ENCODE measurements around the gene SPOCK3. TPM values are rescaled to one million over a fixed set of nuclear protein-coding genes. Genes with fewer than 3 reads are reported as not detected.

SPOCK3 gene
- total and polyA plus RNA-seq, 2 donors (not counting 3 experiments of a cell fraction or from before 2014, with no cell fraction given): 0.10 TPM; not detected in 1

DNA sequence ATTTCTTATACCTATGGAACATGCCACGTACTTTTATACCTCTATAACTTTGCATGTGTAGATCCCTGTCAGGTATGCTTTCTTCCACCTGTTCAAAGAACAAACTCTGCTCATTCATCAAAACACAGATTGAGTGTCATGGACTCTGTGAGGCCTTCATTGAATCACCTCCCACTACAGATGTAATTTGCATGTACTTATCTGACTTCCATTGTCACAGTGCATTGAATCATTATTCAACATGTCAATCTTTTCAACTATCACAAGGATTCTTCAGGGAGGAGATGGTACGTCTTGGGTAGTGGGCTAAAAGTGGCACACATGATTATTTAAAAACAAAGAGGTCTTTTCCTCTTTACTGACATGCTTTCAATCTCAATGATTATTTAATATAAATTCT lies 24.1 kb downstream of the SPOCK3 start:
- ChIA-PET POLR2A (no interaction called here), CTCF (no interaction called here)
- H3K27me3 ChIP-seq (ENCODE audit: control insufficient read depth in 2 of 2, insufficient read depth in 2 of 2, low read length in 2 of 2): no peaks in the 10 kb centered on the region
- DNase-seq (ENCODE audit: low read depth, low spot score): no peak
- H3K9me1 ChIP-seq (replicated peaks; ENCODE audit: control insufficient read depth, extremely low read depth, insufficient read depth, low read length): no peaks in the 10 kb centered on the region
- H3K4me1 ChIP-seq (ENCODE audit: control insufficient read depth, extremely low read depth, insufficient read depth, low read length): peaks cover 2% of the 10 kb centered on the region
- no peak overlapping the region for H3K4me2 ChIP-seq (ENCODE audit: insufficient read depth, low read length)
- BruUV-seq (replicated peaks): no TSS peak
- no peak overlapping the region for H3K4me3 ChIP-seq (replicated peaks in 1 of 3; ENCODE audit: insufficient read depth in 1 of 3, low read depth in 1 of 3, low read length in 3 of 3)
- FAIRE-seq: peak; percentile 37
- no peak overlapping the region for H3K27ac ChIP-seq (ENCODE audit: insufficient read depth, low read depth, low read length)
- H4K20me1 ChIP-seq (replicated peaks; ENCODE audit: control insufficient read depth, extremely low read depth, insufficient read depth, low read length): no peaks in the 10 kb centered on the region
- no peak overlapping the region for H3K9ac ChIP-seq (replicated peaks; ENCODE audit: extremely low read depth, insufficient read depth, low read length)
- no peaks in the 10 kb centered on the region for H3K79me2 ChIP-seq (ENCODE audit: control insufficient read depth, insufficient read depth, low read length)
- intact Hi-C loops (cut with micrococcal nuclease) (loop anchor here (5.0 kb wide), 1 partner anchor 178 kb away; no protein-coding TSS in a partner anchor), dilution Hi-C loops (cut with MboI; ENCODE audit: extremely low pct_ligation_motif_present, low sequenced_read_pairs) (no loop called here)
- H2AFZ ChIP-seq (ENCODE audit: low read depth, low read length): peak overlapping the region; percentile 13
- TF ChIP-seq, protein P1, sequence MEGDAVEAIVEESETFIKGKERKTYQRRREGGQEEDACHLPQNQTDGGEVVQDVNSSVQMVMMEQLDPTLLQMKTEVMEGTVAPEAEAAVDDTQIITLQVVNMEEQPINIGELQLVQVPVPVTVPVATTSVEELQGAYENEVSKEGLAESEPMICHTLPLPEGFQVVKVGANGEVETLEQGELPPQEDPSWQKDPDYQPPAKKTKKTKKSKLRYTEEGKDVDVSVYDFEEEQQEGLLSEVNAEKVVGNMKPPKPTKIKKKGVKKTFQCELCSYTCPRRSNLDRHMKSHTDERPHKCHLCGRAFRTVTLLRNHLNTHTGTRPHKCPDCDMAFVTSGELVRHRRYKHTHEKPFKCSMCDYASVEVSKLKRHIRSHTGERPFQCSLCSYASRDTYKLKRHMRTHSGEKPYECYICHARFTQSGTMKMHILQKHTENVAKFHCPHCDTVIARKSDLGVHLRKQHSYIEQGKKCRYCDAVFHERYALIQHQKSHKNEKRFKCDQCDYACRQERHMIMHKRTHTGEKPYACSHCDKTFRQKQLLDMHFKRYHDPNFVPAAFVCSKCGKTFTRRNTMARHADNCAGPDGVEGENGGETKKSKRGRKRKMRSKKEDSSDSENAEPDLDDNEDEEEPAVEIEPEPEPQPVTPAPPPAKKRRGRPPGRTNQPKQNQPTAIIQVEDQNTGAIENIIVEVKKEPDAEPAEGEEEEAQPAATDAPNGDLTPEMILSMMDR (IDR thresholded peaks at IDR 0.05; ENCODE audit: extremely low read depth in 1 of 2, insufficient read depth in 1 of 2, low read depth in 1 of 2, low read length in 2 of 2): no peak
- H3K36me3 ChIP-seq (ENCODE audit: control insufficient read depth in 2 of 2, extremely low read depth in 1 of 2, insufficient read depth in 2 of 2, low read length in 2 of 2): no peaks in the 10 kb centered on the region
- H3K9me3 ChIP-seq (replicated peaks; ENCODE audit: control insufficient read depth, insufficient read depth, low read length): no peaks in the 10 kb centered on the region

DNA sequence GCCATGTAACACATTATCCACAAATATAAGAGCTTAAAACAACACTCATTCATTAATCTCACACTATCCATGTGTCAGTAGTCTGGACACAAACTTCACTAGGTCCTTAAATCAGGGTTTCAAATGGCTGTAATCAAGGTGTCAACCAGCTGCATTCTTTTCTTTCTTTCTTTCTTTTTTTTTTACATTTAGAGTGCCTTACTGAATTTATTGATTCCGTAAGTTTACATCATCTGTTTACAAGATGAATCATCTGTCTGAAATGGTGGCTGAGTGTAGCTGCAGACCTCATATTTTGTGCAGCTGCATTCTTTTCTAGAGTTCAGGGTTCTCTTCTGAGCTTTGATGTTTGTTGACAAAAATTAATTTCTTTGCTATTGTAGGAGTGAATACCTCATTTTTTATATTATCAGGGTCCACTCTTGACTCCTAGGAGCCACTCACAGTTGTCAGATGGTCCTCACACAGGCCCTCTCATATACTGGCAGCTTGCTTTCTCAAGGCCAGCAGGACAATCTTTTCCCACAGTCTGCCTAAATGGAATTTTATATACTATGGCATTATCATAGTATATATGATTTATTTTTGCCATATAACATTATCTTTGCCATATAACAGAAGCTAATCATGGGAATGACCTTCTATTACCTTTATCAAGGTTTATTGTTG lies 37.8 kb downstream of the SPOCK3 start:
- TF ChIP-seq EZH2 (IDR thresholded peaks at IDR 0.05; ENCODE audit: borderline replicate concordance, low read depth, low read length, severe bottlenecking) (no peak), JUN (IDR thresholded peaks at IDR 0.05; ENCODE audit: borderline replicate concordance, insufficient read depth, insufficient read length, low read depth) (no peak), GATA2 (IDR thresholded peaks at IDR 0.05; ENCODE audit: insufficient read depth, insufficient read length, low read depth, low read length) (no peak), FOS (IDR thresholded peaks at IDR 0.05; ENCODE audit: borderline replicate concordance, insufficient read depth, low read length) (no peak), MYC (IDR thresholded peaks at IDR 0.05; ENCODE audit: low read depth, low read length) (no peak), POLR2AphosphoS5 (IDR thresholded peaks at IDR 0.05; ENCODE audit: insufficient read depth, low read depth, low read length) (no peak), POLR2A (IDR thresholded peaks at IDR 0.05; ENCODE audit: low read depth, low read length) (no peak)
- TF ChIP-seq, protein P2, sequence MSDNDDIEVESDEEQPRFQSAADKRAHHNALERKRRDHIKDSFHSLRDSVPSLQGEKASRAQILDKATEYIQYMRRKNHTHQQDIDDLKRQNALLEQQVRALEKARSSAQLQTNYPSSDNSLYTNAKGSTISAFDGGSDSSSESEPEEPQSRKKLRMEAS (IDR thresholded peaks at IDR 0.05; ENCODE audit: insufficient read depth, insufficient read length): no peak
- TF ChIP-seq, protein P1 (IDR thresholded peaks at IDR 0.05; ENCODE audit: extremely low read depth in 1 of 2, insufficient read depth in 1 of 2, low read depth in 1 of 2, low read length in 2 of 2): no peak
- Histone ChIP-seq H3K4me3 (replicated peaks in 1 of 3; ENCODE audit: insufficient read depth in 1 of 3, low read depth in 1 of 3, low read length in 3 of 3) (no peak overlapping the region), H3K4me1 (ENCODE audit: control insufficient read depth, extremely low read depth, insufficient read depth, low read length) (no peaks in the 10 kb centered on the region), H3K9me1 (replicated peaks; ENCODE audit: control insufficient read depth, extremely low read depth, insufficient read depth, low read length) (no peaks in the 10 kb centered on the region), H2AFZ (ENCODE audit: low read depth, low read length) (no peak overlapping the region), H3K36me3 (ENCODE audit: control insufficient read depth in 2 of 2, extremely low read depth in 1 of 2, insufficient read depth in 2 of 2, low read length in 2 of 2) (no peaks in the 10 kb centered on the region), H4K20me1 (replicated peaks; ENCODE audit: control insufficient read depth, extremely low read depth, insufficient read depth, low read length) (no peaks in the 10 kb centered on the region), H3K9ac (replicated peaks; ENCODE audit: extremely low read depth, insufficient read depth, low read length) (no peak overlapping the region), H3K4me2 (ENCODE audit: insufficient read depth, low read length) (no peak overlapping the region), H3K79me2 (ENCODE audit: control insufficient read depth, insufficient read depth, low read length) (no peaks in the 10 kb centered on the region), H3K9me3 (replicated peaks; ENCODE audit: control insufficient read depth, insufficient read depth, low read length) (no peaks in the 10 kb centered on the region), H3K27me3 (ENCODE audit: control insufficient read depth in 2 of 2, insufficient read depth in 2 of 2, low read length in 2 of 2) (no peaks in the 10 kb centered on the region), H3K27ac (ENCODE audit: insufficient read depth, low read depth, low read length) (no peak overlapping the region)
- DNase-seq (ENCODE audit: low read depth, low spot score) (no peak), FAIRE-seq (no peak)
- BruUV-seq (replicated peaks): no TSS peak
- dilution Hi-C loops (cut with MboI; ENCODE audit: extremely low pct_ligation_motif_present, low sequenced_read_pairs): no loop called here
- intact Hi-C loops (cut with micrococcal nuclease): no loop called here
- ChIA-PET CTCF (interaction anchor here (0.8 kb wide), 1 partner anchor 14 kb away, joined by 3 read pairs; no protein-coding TSS in a partner anchor), POLR2A (no interaction called here)
